ENCODE results near the gene TRABD2B.

TRABD2B gene

DNA sequence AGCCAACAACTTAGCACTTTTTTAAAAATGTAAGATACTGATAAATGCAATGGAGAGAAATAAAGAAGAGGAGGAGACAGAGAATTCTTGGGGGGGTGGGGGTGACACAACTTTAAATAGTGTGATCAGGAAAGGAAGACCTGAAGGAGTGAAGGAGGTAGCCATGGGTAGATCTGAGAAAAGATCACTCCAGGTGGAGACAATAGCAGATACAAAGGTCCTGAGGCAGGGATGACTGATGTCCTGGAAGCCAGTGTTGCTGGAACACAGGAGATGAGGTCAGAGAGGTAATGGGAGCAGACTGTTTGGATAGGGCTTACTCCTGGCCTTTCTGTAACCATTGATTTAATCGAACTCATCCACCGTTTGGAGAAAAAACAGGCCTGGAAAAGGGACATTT lies 24.6 kb upstream of the TRABD2B start:
- DNase-seq (ENCODE audit: low read depth in 2 of 2), result no peak

DNA sequence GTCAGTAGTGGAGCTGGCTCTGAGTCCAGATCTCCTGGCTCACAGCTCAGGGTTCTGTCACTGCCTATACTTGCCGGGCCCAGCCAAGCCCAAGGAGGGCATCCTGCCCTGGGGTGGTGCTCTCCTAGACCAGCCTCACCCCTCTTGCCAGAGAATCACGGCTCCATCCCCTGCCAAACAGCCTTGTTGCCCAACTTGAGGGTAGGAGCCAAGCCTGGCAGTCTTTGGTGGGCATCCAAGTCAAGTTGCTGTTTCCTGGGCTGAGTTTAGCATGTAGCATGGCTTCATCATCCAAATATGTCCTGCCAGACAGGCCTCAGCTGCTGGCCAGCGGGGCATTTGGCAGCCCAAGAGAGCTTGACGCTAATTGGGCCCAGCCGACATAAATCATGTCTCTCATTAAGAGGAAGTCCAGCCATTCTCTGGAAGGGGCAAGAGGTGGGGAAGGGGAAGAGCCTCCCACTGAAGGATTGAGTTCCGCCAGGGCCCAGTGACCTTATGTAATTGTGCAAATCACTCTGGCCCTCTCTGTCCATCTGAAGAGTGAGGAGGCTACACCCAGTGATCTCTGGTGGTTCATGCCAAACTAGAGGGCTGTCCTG lies 22.6 kb upstream of the TRABD2B start:
- no peak for DNase-seq (ENCODE audit: low read depth in 2 of 2)

- DNase-seq (ENCODE audit: low read depth in 2 of 2), result no peak
Measured at GRCh38 chr1:48018799-48019198, 21.6 kb upstream of the TRABD2B start.

GRCh38 chr1:48017716-48018115 lies 20.5 kb upstream of the TRABD2B start:
- DNase-seq (ENCODE audit: low read depth in 2 of 2), result no peak

DNA sequence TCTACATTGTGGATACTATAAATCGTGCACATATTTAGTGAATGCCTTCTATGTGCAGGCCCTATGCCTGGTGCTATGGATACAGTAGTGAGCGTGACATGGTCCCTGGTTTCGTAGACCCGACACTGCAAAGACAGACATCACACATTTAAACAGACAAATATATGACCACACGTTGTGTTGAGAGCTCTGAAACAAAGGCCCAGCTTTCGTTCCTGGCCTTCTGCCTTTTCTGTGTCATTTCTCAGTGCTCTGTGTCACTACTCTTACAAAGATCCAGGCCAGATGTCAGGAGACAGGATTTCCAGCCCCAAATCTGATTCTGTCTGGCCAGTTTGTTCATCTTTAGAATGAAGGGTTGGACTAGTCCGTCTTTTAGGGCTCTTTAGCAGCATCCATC lies 19.3 kb upstream of the TRABD2B start:
- no peak for DNase-seq (ENCODE audit: low read depth in 2 of 2)

- no peak for DNase-seq (ENCODE audit: low read depth in 2 of 2)
Measured at GRCh38 chr1:48013270-48013669, 16.1 kb upstream of the TRABD2B start.

GRCh38 chr1:48007047-48007446 lies 9.9 kb upstream of the TRABD2B start:
- no peak for DNase-seq (ENCODE audit: low read depth in 2 of 2)

GRCh38 chr1:48006264-48006663 lies 9.1 kb upstream of the TRABD2B start:
- no peak for DNase-seq (ENCODE audit: low read depth in 2 of 2)

DNA sequence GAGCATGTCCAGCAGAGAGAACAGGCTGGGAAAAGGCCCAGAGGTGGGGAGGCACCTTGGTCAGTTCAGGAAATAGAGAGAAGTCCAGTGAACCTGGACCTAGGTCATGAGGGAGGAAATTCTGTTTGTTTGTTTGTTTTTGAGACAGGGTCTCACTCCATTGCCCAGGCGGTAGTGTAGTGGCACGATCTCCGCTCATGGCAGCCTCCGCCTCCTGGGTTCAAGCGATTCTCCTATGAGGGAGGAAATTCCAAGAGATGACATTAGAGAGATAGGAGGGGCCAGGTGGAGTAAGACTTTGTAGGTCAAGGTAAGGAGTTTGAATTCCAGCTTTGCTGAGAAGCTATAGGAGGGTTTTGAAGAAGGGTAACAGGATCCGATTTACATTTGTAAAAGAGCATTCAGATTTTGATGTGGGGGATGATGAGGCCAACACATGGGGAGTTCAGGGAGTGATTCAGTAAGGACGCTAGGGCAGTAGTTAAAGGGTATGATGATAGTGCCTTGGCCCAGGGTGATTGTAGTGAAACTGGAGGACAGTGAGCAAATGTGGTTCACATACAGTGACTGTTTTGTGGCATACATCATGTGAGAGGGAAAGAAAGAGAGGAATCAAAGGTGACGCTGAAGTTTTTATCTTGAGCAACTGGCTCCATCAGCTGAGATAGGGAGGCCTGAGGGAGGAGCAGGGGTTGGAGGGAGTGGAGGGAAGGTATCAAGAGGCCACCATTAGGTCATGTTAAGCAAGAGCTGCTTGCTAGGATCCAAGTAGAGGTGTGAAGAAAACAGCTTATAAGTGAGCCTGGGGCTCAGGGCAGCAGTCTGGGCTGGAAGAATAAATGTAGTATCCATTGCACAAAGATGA lies 8.3 kb upstream of the TRABD2B start:
- DNase-seq (ENCODE audit: low read depth in 2 of 2), result no peak

DNA sequence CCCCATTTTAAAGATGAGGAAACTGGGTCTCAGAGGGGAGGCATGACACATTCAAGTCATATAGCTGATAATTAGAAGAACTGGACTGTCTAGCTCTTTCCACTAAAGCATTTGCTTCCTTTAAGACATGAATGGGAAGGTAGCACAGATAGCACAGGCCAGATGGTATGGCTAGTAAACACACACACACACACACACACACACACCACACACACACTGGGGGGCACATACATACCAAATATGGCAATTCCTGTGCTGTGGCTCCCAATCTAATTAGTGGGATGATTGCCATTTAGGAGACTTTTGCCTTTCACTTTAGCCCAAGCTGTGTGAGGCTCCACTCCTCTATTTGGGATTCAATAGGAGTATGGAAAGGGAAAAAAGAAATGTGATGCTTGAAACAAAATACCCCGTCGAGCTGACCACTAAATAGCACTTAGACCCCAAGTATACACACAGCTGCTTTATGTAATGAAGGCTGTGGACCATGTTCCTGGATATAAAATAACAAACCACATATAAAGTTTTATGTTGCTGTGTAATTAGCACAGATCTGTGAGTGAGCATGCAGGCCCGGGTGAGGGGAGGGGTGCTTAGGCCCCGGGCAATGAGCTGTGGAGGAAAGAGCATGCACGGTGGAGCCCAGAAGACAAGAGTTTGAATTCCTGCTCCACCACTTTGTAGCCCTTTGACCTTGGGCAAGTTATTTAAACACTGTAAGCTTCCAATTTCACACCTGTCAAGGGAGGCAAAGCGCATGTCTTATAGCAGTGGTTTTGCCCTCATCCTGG lies 6.8 kb upstream of the TRABD2B start:
- DNase-seq (ENCODE audit: low read depth in 2 of 2), result no peak

DNA sequence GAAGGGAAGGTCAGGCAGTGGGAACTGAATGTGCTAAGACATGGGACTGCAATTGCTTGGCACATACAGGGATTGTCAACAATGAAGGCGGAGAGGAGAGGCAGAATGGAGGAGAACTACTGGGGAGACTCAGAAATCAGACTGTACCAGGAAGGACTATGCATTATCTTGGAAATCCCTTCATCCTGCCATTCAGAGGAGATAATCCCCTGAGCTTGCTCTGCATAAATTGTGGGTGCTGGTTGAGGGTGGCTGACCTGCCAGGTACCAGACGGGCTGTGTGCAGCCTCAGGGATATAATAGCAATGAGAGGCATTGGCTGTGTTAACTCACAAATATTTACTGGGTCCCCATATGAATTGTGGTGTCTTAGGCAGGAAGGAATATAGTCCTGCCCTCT lies 5.0 kb upstream of the TRABD2B start:
- DNase-seq (ENCODE audit: low read depth in 2 of 2), result no peak

DNA sequence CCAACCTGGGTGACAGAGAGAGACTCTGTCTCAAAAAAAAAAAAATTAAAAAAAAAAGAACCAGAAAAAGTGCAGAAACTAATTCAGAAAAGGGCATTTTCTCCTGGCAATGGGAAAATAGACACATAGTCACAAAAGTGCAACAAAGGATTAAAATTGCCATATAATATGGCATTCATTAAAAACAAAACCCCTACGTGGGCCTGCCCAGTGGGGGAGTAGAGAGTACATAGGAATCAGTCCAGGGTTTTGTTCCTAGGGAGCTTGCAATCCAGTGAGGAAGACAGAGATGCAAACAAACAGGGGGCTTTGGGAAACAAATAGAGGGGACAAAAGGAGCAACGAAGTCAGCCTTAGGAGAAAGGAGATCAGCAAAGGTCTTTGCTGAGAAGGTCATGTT lies 4.5 kb upstream of the TRABD2B start:
- no peak for DNase-seq (ENCODE audit: low read depth in 2 of 2)

GRCh38 chr1:48000883-48001282 lies 3.7 kb upstream of the TRABD2B start:
- DNase-seq (ENCODE audit: low read depth in 2 of 2), result no peak

GRCh38 chr1:47999097-47999496 lies 1.9 kb upstream of the TRABD2B start:
- DNase-seq (ENCODE audit: low read depth in 2 of 2), result no peak

DNA sequence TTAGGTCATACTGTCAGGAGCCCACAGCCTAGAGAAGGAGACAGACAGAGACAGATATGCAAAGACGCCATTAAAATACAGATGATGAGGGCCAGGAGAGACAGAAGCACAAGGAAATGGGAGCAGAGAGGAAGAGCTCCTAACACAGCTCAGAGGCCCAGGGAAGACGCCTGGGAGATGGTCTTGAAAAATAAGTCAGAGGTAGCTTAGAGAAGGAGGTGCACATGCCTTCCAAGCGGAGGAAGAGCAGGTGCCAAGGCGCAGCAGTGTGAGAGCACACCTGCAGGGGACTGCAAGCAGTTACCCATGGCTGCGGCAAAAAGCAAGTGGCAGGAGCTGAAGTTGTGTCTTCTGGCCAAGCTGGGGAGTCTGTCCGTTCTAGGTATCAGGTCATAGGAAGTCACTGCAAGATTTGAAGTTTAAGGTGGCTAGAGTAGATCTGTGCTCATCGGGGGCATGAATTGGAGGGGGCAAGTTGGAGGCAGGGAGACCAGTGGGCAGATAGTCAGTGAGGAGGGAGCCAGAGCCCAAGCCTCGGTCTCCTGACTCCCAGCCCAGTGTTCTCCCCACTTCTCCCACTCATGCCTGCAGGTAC lies 1.3 kb upstream of the TRABD2B start:
- DNase-seq (ENCODE audit: low read depth in 2 of 2), result no peak

- DNase-seq (ENCODE audit: low read depth in 2 of 2), result no peak
Measured at GRCh38 chr1:47996406-47997226, 569 bp downstream of the TRABD2B start.

DNA sequence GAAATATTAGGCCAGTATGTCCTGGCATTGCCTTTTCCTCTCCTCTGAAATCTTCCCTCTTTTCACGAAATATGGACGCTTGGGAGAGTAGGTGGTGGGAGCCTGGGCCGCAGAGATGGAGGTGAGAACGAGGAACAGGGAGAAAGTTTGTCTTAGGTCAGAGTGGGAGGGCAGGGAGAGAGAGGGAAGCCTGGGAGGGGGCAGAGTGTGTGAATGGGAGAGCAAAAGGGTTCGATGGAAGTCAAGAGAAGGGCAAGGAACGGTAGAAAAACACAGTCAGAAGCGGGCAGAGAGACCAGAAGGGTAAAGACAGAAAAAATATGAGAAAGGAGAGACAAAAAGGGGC lies 1.2 kb downstream of the TRABD2B start:
- no peak for DNase-seq (ENCODE audit: low read depth in 2 of 2)

GRCh38 chr1:47995306-47996050 lies 1.7 kb downstream of the TRABD2B start:
- DNase-seq (ENCODE audit: low read depth in 2 of 2), result no peak

GRCh38 chr1:47993881-47994625 lies 3.1 kb downstream of the TRABD2B start:
- DNase-seq (ENCODE audit: low read depth in 2 of 2), result no peak

GRCh38 chr1:47993416-47993740 lies 3.8 kb downstream of the TRABD2B start:
- DNase-seq (ENCODE audit: low read depth in 2 of 2), result no peak

Data from stimulated activated CD8-positive, alpha-beta memory T cell treated with anti-CD3 and anti-CD28 coated beads, Interleukin-7, amount 100 ng/mL, for 4 hours (primary cell).